HEK293T (cell line): ENCODE measurements around the gene GLMP.

Source experiments
- CTCF ChIA-PET: fragments of 350-600 bp; formaldehyde crosslinking; extraction: SDS; loops from one replicate; lab custom pipeline; 2021; ENCODE audit warnings: antibody characterized with exemption, inconsistent platforms; lab: Yijun Ruan, JAX
- POLR2A ChIA-PET: fragments of 350-600 bp; formaldehyde crosslinking; extraction: SDS; loops from one replicate; lab custom pipeline; 2020; ENCODE audit warnings: antibody characterized with exemption, inconsistent platforms; lab: Yijun Ruan, JAX
- DNase-seq: peaks from one replicate; pipeline ENCODE4 v3.0.0; 2012; ENCODE audit warnings: mixed read lengths; ENCODE audit errors: extremely low spot score
- ARNT ChIP-seq: fragments of 450-650 bp; IDR thresholded peaks from 2 replicates; pipeline ENCODE4 v1.6.1; 2017; ENCODE audit warnings: mild to moderate bottlenecking
- BHLHE40 ChIP-seq: fragments of 450-650 bp; IDR thresholded peaks from 2 replicates; pipeline ENCODE4 v1.6.1; 2016; ENCODE audit warnings: mild to moderate bottlenecking, moderate library complexity, borderline replicate concordance
- CTBP1 ChIP-seq: fragments of 450-650 bp; IDR thresholded peaks from 2 replicates; pipeline ENCODE4 v1.6.1; 2016; ENCODE audit warnings: borderline replicate concordance
- ELF4 ChIP-seq: fragments of 450-650 bp; IDR thresholded peaks from 2 replicates; pipeline ENCODE4 v1.6.1; 2017; ENCODE audit warnings: antibody characterized with exemption
- FOXA1 ChIP-seq: fragments of 450-650 bp; IDR thresholded peaks from 2 replicates; pipeline ENCODE4 v1.6.1; 2016; ENCODE audit warnings: mild to moderate bottlenecking
- FOXK2 ChIP-seq: fragments of 450-650 bp; IDR thresholded peaks from 2 replicates; pipeline ENCODE4 v1.6.1; 2016; ENCODE audit warnings: mild to moderate bottlenecking
- FOXM1 ChIP-seq: fragments of 450-650 bp; IDR thresholded peaks from 2 replicates; pipeline ENCODE4 v1.6.1; 2017; ENCODE audit warnings: mild to moderate bottlenecking, borderline replicate concordance
- HDGF ChIP-seq: fragments of 450-650 bp; IDR thresholded peaks from 2 replicates; pipeline ENCODE4 v1.6.1; 2017; ENCODE audit warnings: antibody characterized with exemption, borderline replicate concordance
- L3MBTL2 ChIP-seq: fragments of 450-650 bp; conservative IDR thresholded peaks from 2 replicates; pipeline ENCODE4 v1.6.1; 2016; ENCODE audit warnings: mild to moderate bottlenecking
- LEF1 ChIP-seq: fragments of 450-650 bp; IDR thresholded peaks from 2 replicates; pipeline ENCODE4 v1.6.1; 2017; ENCODE audit warnings: mild to moderate bottlenecking, borderline replicate concordance
- NFRKB ChIP-seq: fragments of 450-650 bp; IDR thresholded peaks from 2 replicates; pipeline ENCODE4 v1.6.1; 2016; ENCODE audit warnings: mild to moderate bottlenecking, moderate library complexity
- SP1 ChIP-seq: fragments of 450-650 bp; IDR thresholded peaks from 2 replicates; pipeline ENCODE4 v1.6.1; 2017
- SUZ12 ChIP-seq: fragments of 450-650 bp; IDR thresholded peaks from 2 replicates; pipeline ENCODE4 v1.6.1; 2016; ENCODE audit warnings: mild to moderate bottlenecking
- TARDBP ChIP-seq: fragments of 450-650 bp; IDR thresholded peaks from 2 replicates; pipeline ENCODE4 v1.6.1; 2016
- ZNF384 ChIP-seq: fragments of 450-650 bp; IDR thresholded peaks from 2 replicates; pipeline ENCODE4 v1.6.1; 2016
- TF ChIP-seq, protein P1 (sequence below): fragments of 450-650 bp; IDR thresholded peaks from 2 replicates; pipeline ENCODE4 v1.6.1; 2016

GLMP gene

DNA sequence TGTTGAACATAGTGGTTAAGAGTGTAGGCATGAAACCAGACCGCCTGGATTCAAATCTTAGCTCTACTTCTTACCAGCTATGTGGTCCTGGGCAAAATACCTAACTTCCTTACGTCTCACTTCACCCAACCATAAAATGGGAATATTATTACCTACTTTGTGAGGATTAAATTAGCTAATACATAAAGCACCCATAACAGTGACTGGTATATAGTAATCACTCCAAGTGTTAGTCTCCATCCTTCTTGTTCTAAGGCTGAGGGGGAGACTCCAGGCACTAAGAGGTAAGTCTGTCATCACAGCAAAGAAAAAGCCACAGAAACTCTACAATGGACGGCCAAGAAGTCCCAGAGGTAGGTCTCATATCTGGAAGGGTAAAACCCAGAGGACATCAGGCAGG is 15.6 kb downstream of the GLMP start:
- CTCF ChIA-PET = interaction anchor here (1.0 kb wide), 1 partner anchor 8 kb away, joined by 3 read pairs; no protein-coding TSS in a partner anchor
- DNase-seq = no peak
- POLR2A ChIA-PET = interaction anchor here (1.0 to 2.6 kb wide), 4 partner anchors 8 to 67 kb away, joined by 3 to 7 read pairs (median 4); partner anchors contain the start of gene PMF1
- TF ChIP-seq ELF4 (no peak), FOXM1 (no peak), L3MBTL2 (no peak), BHLHE40 (no peak), SP1 (no peak), FOXA1 (no peak), HDGF (no peak), NFRKB (no peak), CTBP1 (no peak)
- TF ChIP-seq, protein P1, sequence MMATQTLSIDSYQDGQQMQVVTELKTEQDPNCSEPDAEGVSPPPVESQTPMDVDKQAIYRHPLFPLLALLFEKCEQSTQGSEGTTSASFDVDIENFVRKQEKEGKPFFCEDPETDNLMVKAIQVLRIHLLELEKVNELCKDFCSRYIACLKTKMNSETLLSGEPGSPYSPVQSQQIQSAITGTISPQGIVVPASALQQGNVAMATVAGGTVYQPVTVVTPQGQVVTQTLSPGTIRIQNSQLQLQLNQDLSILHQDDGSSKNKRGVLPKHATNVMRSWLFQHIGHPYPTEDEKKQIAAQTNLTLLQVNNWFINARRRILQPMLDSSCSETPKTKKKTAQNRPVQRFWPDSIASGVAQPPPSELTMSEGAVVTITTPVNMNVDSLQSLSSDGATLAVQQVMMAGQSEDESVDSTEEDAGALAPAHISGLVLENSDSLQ = no peak

DNA sequence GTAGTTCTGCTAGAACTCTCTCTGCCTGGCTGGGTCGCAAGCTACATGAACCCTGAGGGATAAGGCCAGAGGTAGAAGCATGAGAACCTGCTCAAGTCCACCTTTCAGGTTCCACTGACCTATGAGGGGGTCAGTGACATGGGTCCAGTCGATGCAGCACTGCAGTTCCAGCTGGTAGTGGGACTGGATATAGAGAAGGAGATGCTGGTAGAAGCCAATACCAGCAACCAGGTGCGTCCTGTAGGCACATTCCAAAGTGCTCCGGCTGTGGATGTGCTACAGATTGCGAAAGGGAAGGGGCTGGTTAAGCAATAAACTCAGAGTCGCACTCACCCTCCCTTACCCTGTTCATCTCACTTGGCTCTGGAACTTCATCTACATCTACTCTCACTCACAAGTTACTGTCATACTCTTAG is 18.5 kb downstream of the GLMP start:
- TF ChIP-seq NFRKB (no peak), HDGF (no peak), FOXM1 (no peak), CTBP1 (no peak), FOXK2 (no peak), ZNF384 (no peak), TARDBP (no peak), ELF4 (no peak), FOXA1 (no peak), SP1 (no peak), SUZ12 (no peak), LEF1 (no peak), BHLHE40 (no peak), ARNT (no peak)
- TF ChIP-seq, protein P1 = no peak
- CTCF ChIA-PET = no interaction called here
- POLR2A ChIA-PET = no interaction called here
- DNase-seq = no peak

DNA sequence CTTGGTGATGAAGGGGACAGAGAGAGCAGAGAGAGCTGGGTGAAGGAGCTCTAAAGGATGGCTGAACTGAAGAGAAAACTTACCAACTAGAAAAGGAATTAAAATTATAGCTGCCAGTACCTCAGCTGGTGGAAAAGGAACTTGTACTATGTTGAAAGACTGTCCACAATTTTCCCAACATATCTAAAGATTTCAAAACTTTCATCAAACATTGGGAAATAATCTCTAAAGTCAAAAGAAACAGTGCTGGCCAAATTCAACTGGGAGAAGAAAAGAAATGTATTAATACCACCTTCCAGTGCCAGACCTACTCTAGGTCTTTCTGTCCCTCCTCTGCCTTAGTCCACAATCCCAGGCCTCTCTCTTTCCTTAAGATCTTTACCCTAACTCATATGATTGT is 18.9 kb downstream of the GLMP start:
- CTCF ChIA-PET = no interaction called here
- POLR2A ChIA-PET = no interaction called here
- DNase-seq = no peak
- no peak for TF ChIP-seq ZNF384
- TF ChIP-seq ARNT = no peak
- TF ChIP-seq NFRKB = no peak
- no peak for TF ChIP-seq BHLHE40
- no peak for TF ChIP-seq SP1

DNA sequence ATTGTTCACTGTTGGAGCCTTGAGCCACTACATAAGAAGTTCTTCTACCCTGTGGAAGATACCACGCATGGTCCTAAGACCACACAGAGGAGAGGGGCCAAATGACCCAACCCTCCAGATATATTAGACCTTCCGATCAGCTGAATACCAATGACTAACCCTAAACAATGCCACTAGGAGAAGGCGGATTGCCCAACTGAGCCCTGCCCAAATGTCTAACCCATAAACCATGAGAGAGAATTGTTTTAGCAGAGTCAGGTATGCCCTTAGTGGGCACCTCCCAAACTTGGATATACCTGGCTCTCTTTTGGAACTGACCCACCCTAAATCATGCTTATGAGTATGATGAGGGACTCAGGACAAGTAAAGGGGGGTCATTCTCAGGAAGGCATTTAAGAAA is 25.2 kb downstream of the GLMP start:
- POLR2A ChIA-PET = interaction anchor here (5.0 kb wide), 1 partner anchor 12 kb away, joined by 34 read pairs; the partner anchor contains the start of genes SMG5 and TMEM79
- no peak for DNase-seq
- TF ChIP-seq SUZ12 = no peak
- TF ChIP-seq FOXA1 = no peak
- no peak for TF ChIP-seq ZNF384
- CTCF ChIA-PET = interaction anchor here (0.9 kb wide), 1 partner anchor 89 kb away, joined by 3 read pairs; no protein-coding TSS in a partner anchor

DNA sequence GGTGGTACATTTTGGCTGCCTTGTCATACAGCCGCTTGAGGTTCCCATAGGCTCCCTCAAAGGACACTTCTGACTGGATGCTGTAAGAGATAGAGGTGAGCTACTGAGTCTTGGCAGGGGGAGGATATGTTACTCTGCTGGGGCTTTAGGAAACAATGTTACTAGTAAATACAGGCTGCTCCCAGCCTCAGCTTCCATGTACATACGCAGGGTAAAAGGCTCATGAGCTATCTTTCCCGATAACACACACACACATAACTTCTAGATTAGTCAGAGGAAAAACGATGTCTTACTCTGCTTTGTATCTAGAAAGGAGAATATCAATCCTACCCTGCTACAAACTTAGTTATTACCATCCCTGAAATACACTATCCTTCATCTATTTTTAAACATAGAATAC is 27.1 kb downstream of the GLMP start:
- no peak for DNase-seq
- ChIA-PET CTCF (no interaction called here), POLR2A (interaction anchor here (1.5 to 1.8 kb wide), 2 partner anchors 15 to 22 kb away, joined by 5 to 9 read pairs; partner anchors contain the start of gene SMG5)
- TF ChIP-seq ZNF384 (no peak), CTBP1 (no peak), ELF4 (no peak), FOXK2 (no peak), LEF1 (no peak), FOXA1 (no peak), FOXM1 (no peak)

DNA sequence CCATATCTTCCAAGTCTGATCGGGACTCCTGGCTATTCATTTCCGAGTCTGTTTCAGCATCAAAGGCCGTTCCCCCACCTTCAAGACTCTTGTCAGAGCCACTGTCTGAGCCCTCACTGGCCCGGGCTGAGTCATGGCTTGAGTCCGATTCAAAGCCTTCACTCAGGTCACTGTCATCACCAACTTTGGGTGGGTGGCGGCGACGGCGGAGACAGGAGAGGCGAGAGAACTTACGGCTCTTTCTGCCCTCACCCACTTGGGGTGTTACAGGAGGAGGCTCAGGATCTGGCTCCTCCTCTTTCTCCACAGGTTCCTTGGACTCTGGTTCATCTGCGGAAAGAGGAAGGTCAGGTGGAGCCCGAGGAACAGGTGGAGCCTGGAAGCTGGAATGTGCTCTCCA is 29.4 kb downstream of the GLMP start:
- POLR2A ChIA-PET = no interaction called here

More for the DNA sequence above, 29.4 kb downstream of the GLMP start:
- TF ChIP-seq ARNT (no peak), BHLHE40 (no peak), ZNF384 (no peak), CTBP1 (no peak), LEF1 (no peak), SUZ12 (no peak), FOXK2 (no peak), HDGF (no peak), SP1 (no peak), FOXA1 (no peak), FOXM1 (no peak), ELF4 (no peak), L3MBTL2 (no peak), TARDBP (no peak)
- TF ChIP-seq, protein P1 = no peak
- CTCF ChIA-PET = no interaction called here
- DNase-seq = no peak
